Activated T-cell treated with anti-CD3 and anti-CD28 coated beads, Interleukin-2, amount 50 U/mL, for 4 hours (primary cell): ENCODE measurements around the gene MYPN. TPM values are rescaled to one million over a fixed set of nuclear protein-coding genes. Genes with fewer than 3 reads are reported as not detected.
"Not testable (repeated sequence)": the region's sequence is repeated elsewhere in the genome, so short reads cannot be mapped to it uniquely, and the experiment has no call there.

Experiments
- ATAC-seq, 2 donors: fragments of 200-7000 bp; cut with Tn5 transposase; one replicate each; pipeline ENCODE4 v1.10.0; 2021
- DNase-seq: peaks from one replicate; pipeline ENCODE4 v3.0.0-alpha.2; 2020
- H3K27me3 Mint-ChIP-seq: one replicate; pipeline ENCODE4 v1.8.0; 2021; ENCODE audit warnings: low read depth, mixed read lengths
- H3K36me3 Mint-ChIP-seq: one replicate; pipeline ENCODE4 v1.8.0; 2022; ENCODE audit warnings: mixed read lengths; ENCODE audit not compliant: insufficient read depth
- H3K4me1 Mint-ChIP-seq: one replicate; pipeline ENCODE4 v1.8.0; 2021; ENCODE audit warnings: low read depth, mixed read lengths
- H3K4me3 Mint-ChIP-seq: one replicate; pipeline ENCODE4 v1.8.0; 2021; ENCODE audit warnings: mild to moderate bottlenecking, moderate library complexity, mixed read lengths
- H3K9me3 Mint-ChIP-seq: one replicate; pipeline ENCODE4 v1.8.0; 2021; ENCODE audit warnings: mixed read lengths
- total RNA-seq, 3 donors: library from RNA; stranded (reverse); gene quantifications; one replicate each; pipeline ENCODE4 v1.2.1, GENCODE V29; 2021

Gene MYPN
- total RNA-seq, 3 donors from 2014 or later = not detected

DNA sequence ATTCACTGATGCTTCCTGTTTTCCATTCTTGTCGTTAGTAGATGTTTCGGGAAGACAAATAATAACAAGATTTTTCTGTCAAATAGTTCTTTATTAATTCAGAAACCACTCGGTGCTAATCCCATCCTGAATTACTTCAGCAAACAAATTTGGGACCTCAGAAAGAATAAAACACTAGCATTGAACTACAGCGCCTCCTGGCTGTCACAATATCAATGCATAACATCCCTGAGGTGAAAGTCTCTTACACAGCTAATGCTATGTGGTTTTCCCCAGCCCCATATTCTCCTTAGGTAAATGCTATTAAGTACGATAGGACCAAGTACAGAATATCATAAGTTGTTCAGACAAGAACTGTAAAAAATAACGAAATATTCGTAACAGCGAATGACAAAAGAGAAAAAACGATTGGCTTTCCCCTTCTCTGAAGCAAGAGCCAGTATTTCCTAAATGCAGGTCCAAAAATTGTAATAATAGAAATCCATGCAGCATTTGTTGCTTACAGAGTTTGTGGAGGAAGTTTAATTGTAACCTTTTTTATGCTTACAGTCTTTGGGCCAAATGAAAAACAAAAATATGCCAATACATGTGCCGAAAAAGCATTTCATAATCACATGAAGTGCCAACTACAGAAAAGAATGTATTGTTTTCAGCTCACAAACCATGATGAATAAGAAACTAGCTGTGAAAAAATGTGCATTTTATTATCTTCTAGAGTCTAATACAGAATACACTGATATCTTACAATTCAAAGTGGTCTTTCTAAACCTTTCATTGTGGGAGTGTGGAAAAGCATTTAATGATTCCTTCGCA is 47.3 kb downstream of the MYPN start:
- ATAC-seq = peak; percentile 46 to 59
- H3K27me3 Mint-ChIP-seq = peaks cover 3% of the 10 kb centered on the region
- H3K36me3 Mint-ChIP-seq = no peaks in the 10 kb centered on the region
- H3K9me3 Mint-ChIP-seq = no peaks in the 10 kb centered on the region
- peak; percentile 47 for DNase-seq
- no peak overlapping the region for H3K4me3 Mint-ChIP-seq
- no peaks in the 10 kb centered on the region for H3K4me1 Mint-ChIP-seq

DNA sequence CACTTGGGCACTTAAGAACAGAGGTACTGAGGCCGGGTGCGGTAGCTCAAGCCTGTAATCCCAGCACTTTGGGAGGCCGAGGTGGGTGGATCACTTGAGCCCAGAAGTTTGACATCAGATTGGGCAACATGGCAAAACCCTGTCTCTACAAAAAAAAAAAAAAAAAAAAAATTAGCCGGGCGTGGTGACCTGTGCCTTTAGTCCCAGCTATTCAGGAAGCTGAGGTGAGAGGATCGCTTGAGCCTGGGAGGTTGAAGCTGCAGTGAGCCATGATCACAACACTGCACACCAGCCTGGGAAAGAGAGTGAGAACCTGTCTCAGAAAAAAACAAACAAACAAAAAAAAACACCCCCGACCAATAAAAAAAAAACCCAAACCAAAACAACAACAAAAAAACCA is 48.2 kb downstream of the MYPN start:
- H3K27me3 Mint-ChIP-seq, H3K36me3 Mint-ChIP-seq, DNase-seq, H3K4me3 Mint-ChIP-seq, H3K4me1 Mint-ChIP-seq, ATAC-seq, H3K9me3 Mint-ChIP-seq: not testable (repeated sequence)

DNA sequence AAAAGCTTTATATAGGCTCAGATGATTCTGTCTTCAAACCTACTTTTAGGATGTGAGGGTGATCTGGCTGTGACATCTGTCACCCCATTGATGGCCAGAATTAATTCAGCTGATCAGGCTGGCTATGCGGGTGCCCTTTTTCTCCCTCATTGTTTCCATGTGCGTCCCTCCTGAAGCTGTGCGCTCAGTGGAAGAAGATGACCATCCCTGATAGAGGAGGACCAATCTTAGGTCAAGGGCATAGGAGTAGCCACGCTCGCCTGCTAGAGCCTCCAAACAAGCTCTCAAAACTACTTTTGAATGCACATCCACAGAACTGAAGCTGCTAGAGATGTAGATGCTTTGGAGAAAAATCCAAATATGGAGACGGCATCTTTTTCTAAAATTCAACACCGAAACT is 48.7 kb downstream of the MYPN start:
- peaks cover 3% of the 10 kb centered on the region for H3K27me3 Mint-ChIP-seq
- H3K4me1 Mint-ChIP-seq = no peaks in the 10 kb centered on the region
- ATAC-seq (no peak), DNase-seq (no peak)
- H3K36me3 Mint-ChIP-seq = no peaks in the 10 kb centered on the region
- H3K4me3 Mint-ChIP-seq = no peak overlapping the region
- no peaks in the 10 kb centered on the region for H3K9me3 Mint-ChIP-seq

DNA sequence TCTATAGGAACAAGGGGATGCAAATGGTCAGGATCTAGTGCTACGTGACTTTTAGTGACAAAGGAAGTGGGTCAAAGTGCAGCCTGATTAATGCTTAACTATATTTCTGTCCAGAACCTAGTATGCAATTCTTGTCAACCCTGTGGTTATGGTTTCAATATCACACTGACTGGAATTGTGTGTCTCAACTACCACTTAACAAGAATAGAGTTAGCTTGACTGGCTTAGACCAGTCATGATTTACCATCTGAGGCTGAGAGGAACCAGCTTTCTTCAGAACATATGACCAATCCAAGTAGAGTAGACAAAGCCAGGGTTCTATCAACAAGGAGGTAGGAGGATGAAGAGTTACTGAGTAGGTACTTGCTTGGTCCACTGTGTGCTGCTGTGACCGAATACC is 54.4 kb downstream of the MYPN start:
- DNase-seq (no peak), ATAC-seq (peak; percentile 46 to 65)
- no peaks in the 10 kb centered on the region for H3K9me3 Mint-ChIP-seq
- no peaks in the 10 kb centered on the region for H3K4me1 Mint-ChIP-seq
- H3K36me3 Mint-ChIP-seq = no peaks in the 10 kb centered on the region
- no peak overlapping the region for H3K4me3 Mint-ChIP-seq
- no peaks in the 10 kb centered on the region for H3K27me3 Mint-ChIP-seq

DNA sequence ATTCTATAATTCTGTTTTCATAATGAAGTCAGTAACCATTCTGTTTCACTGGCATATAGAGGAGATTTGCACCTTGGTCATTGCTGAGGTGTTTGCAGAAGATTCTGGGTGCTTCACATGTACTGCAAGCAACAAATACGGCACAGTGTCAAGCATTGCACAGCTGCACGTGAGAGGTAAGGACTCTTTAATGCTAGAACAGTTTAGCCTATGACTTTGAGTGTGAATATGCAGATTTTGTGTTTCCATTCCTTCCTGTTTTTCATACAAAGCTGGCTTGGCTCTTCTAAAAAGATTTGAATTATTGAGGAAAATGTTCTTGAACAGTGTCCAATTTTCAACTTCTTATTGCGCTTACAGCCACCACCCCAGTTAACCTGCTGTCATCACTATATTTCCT is 56.4 kb downstream of the MYPN start:
- DNase-seq (no peak), ATAC-seq (no peak)
- H3K36me3 Mint-ChIP-seq = no peaks in the 10 kb centered on the region
- H3K9me3 Mint-ChIP-seq = no peaks in the 10 kb centered on the region
- H3K27me3 Mint-ChIP-seq = no peaks in the 10 kb centered on the region
- no peaks in the 10 kb centered on the region for H3K4me1 Mint-ChIP-seq
- no peak overlapping the region for H3K4me3 Mint-ChIP-seq

DNA sequence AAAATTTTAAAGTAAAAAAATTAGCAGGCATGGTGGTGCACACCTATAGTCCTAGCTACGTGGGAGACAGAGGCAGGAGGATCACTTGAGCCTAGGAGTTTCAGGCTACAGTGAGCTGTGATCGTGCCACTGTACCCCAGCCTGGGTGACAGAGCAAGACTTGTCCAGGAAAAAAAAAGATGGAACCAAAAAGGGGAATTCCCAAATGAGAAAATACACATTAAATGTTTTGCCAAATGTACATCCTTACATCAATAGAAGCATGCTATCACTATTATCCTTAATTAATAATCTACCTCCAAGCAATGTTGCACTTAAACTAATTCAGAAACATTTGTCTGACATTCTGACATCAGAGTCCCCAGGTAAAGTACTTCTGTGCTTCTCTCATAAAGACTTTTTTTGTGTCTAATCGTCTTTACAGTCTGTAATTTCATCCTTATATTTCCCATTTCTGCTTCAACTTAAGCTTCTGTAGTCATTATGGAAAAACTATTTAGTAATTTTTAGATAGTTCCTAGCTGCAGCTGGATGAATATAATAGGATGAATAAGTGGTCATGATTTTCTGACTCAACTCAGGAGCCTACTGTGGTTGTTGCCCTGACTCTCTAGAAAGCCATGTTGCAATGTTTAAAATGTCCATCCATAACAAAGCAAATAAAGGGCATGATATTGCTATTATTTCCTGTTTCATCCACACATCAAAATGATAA is 57.7 kb downstream of the MYPN start:
- H3K36me3 Mint-ChIP-seq = no peaks in the 10 kb centered on the region
- ATAC-seq (no peak), DNase-seq (no peak)
- no peak overlapping the region for H3K4me3 Mint-ChIP-seq
- H3K9me3 Mint-ChIP-seq = no peaks in the 10 kb centered on the region
- no peaks in the 10 kb centered on the region for H3K27me3 Mint-ChIP-seq
- H3K4me1 Mint-ChIP-seq = no peaks in the 10 kb centered on the region

DNA sequence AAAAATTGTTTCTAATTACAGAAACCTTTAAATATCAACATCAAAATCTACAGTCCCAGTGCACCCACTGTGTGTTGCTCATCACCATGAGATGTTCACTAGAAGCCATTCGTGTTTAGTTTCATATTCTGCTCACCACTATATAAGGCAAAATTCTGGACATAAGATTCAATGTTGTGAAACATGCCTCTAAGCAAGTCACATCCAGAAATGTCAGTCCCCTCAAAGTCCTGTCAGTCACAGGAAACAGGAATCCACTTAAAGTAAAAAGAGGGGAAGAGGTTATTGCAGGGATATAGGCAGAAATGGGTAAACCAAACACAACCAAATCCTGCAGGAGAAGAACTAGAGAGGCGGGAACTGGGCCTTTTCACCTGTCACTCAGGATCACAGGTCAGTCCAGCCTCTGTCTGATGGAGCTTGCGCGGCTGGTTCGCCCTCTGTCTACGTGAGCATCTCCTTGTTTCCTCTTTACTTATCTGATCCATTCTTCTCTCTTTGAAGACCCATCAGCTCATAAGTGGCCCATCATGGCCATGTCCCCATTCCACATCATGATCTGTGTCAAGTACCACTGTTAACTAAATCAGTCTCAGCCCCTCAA is 58.4 kb downstream of the MYPN start:
- DNase-seq (no peak), ATAC-seq (no peak)
- no peaks in the 10 kb centered on the region for H3K36me3 Mint-ChIP-seq
- H3K9me3 Mint-ChIP-seq = no peaks in the 10 kb centered on the region
- H3K4me1 Mint-ChIP-seq = no peaks in the 10 kb centered on the region
- H3K27me3 Mint-ChIP-seq = no peaks in the 10 kb centered on the region
- no peak overlapping the region for H3K4me3 Mint-ChIP-seq

DNA sequence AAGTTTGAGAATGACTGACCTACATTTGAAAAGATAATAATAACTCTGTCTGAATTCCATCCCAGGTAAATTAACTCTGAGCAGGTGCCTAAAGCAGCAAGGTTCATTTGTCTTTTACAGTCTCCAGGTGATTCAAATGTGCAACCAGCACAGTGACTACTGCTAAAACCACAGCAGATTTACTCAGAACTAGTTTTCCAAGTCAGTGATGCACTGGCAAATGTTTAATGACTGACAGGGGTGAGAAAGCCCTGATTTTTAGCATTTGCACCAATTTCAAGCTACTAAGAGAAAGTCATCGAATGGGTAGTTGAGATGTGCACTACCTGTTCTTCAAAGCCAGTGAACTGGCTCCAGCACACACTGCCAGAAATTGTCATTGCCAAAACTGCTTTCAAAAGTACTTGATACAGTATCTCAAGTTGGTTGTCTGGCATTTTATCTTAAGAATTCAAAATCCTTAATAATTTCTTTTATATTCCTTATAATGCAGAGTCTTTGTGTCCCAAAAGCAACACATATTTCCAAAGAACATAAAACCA is 62.3 kb downstream of the MYPN start:
- DNase-seq (no peak), ATAC-seq (no peak)
- no peaks in the 10 kb centered on the region for H3K27me3 Mint-ChIP-seq
- no peaks in the 10 kb centered on the region for H3K36me3 Mint-ChIP-seq
- no peaks in the 10 kb centered on the region for H3K4me1 Mint-ChIP-seq
- no peaks in the 10 kb centered on the region for H3K9me3 Mint-ChIP-seq
- H3K4me3 Mint-ChIP-seq = no peak overlapping the region

DNA sequence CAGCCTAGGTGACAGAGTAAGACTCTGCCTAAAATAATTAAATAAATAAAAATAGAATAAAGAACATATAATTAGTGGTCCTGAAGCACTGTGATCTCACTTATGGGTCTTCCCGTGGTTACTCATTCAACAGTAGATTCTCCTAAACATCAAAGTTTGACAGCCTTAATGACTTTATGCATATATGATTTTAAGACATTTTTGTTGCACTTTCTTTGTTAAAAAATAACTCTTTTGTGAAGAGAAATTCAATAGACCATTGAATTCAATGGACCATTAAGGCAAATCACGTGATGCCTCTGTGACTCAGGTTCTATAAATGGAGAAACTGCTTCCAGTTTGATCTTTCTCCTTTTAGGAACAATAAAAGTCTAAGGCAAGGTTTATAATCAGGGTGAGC is 63.0 kb downstream of the MYPN start:
- DNase-seq (no peak), ATAC-seq (no peak)
- H3K36me3 Mint-ChIP-seq = no peaks in the 10 kb centered on the region
- H3K9me3 Mint-ChIP-seq = no peaks in the 10 kb centered on the region
- no peak overlapping the region for H3K4me3 Mint-ChIP-seq
- peaks cover 1% of the 10 kb centered on the region for H3K27me3 Mint-ChIP-seq
- H3K4me1 Mint-ChIP-seq = no peaks in the 10 kb centered on the region

DNA sequence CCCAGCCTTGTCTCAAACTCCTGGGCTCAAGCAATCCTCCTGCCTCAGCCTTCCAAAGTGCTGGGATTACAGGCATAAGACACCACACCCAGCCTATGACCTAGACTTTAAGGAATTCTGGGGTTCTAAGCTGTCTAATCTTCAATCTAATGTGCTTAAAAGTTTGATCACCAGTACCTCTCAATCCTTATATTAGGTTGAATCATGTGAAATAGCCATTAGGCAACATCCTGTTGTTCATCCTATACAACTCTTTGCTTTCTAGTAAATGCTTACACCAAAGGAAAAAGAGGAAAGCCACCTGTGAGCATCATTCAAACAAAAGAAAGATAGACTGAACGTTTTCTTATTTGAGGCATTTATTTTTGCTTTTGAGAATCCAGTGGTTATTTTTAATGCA is 66.7 kb downstream of the MYPN start:
- Mint-ChIP-seq H3K4me3 (no peak overlapping the region), H3K27me3 (peaks cover 2% of the 10 kb centered on the region), H3K9me3 (no peaks in the 10 kb centered on the region), H3K36me3 (no peaks in the 10 kb centered on the region), H3K4me1 (no peaks in the 10 kb centered on the region)
- DNase-seq (no peak), ATAC-seq (no peak)

DNA sequence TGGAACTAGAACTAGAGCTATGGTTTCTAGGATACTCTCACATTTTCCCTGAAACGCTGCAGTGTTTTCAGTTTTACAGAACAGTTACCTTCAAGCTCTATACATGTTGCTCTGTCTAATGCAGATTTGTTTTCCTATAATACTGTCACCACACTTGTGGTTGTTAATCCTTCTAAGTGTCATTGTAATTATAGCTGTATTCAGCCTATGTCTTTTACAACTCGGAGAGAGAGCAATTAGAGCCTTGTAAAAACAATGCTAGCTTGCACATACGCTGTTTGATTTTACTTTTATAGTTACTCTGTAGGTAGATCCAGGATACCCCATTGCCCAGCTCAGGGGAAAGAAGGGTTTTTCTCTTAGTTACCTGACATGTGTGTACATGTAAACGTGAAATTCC is 67.5 kb downstream of the MYPN start:
- no peak for DNase-seq
- H3K36me3 Mint-ChIP-seq = no peaks in the 10 kb centered on the region
- H3K4me1 Mint-ChIP-seq = no peaks in the 10 kb centered on the region
- no peak for ATAC-seq
- H3K9me3 Mint-ChIP-seq = no peaks in the 10 kb centered on the region
- no peak overlapping the region for H3K4me3 Mint-ChIP-seq
- H3K27me3 Mint-ChIP-seq = peaks cover 2% of the 10 kb centered on the region

DNA sequence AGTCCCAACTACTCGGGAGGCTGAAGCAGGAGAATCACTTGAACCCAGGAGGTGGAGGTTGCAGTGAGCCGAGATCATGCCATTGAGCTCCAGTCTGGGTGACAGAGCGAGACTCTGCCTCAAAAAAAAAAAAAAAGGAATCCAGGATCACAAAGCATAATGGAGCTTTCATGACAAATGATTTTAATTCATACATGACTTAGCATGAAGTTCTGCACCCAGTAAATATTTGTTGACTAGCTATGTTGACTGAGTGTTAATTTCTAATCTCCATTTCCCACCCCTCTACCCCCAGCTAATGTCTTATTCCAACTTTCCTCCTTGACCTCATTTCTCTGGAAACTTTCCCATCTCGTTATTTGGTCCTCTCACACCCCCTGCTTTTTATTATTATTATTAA is 69.3 kb downstream of the MYPN start:
- Mint-ChIP-seq H3K36me3 (no peaks in the 10 kb centered on the region), H3K27me3 (peaks cover 2% of the 10 kb centered on the region), H3K9me3 (no peaks in the 10 kb centered on the region), H3K4me1 (no peaks in the 10 kb centered on the region), H3K4me3 (no peak overlapping the region)
- no peak for DNase-seq
- no peak for ATAC-seq

DNA sequence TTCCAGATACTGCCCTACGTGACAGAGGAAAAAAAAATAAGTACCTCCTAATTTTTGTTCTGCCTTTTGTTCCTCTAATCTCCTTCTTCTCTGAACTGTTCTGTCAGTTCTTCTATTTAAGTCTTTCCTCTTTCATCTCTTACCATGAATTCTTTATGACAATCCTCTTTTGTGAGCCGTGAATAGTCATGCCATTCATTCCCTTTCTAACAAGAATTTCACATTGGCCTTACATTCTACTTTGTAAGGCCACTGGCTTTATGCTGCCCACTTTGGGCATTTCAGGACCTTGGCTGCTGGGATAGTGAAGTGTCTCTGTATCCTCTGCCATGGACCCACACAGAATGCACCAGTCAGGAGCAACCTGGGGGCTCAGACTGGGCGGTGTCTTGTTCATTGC is 69.7 kb downstream of the MYPN start:
- Mint-ChIP-seq H3K4me1 (no peaks in the 10 kb centered on the region), H3K9me3 (no peaks in the 10 kb centered on the region), H3K4me3 (no peak overlapping the region), H3K36me3 (no peaks in the 10 kb centered on the region), H3K27me3 (peaks cover 2% of the 10 kb centered on the region)
- no peak for DNase-seq
- no peak for ATAC-seq

DNA sequence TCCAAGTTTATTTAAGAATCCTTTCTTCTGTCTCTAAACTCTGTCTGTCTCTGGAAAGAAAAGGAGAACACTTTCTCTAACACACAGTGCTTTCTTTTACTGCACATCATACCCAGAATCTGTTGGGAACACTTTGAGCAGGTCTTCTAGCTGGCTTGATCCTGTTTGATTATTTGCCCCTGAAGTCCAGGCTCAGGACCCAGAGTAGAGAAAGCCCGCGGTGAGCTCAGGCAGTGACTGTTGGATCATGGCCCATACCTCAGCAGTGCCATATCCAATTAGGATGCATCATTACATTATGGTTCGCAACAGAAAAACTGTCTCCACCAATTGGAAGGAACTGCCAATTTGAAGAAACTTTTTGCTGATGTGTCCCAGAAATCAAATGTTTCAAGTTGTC is 71.2 kb downstream of the MYPN start:
- no peak overlapping the region for H3K4me3 Mint-ChIP-seq
- H3K27me3 Mint-ChIP-seq = peaks cover 9% of the 10 kb centered on the region
- H3K4me1 Mint-ChIP-seq = no peaks in the 10 kb centered on the region
- ATAC-seq = no peak
- H3K9me3 Mint-ChIP-seq = no peaks in the 10 kb centered on the region
- H3K36me3 Mint-ChIP-seq = no peaks in the 10 kb centered on the region
- no peak for DNase-seq

DNA sequence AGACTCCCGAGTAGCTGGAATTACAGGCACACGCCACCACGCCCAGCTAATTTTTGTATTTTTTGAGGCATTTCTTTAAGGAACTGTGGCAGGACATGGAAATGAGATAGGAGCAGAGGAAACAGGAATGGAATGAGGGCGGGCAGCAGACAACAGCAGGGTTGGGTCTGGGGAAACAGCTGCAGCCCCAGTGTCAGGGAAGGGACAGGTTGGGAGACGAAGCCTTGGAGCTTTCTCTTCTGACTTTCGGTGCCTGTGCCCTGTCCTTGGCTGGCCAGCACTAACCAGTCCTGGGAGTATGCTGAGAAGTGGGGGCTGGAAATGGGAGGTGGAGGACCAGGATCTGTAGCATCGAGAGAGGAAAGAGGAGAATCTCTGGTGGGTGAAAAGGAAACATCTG is 75.3 kb downstream of the MYPN start:
- DNase-seq = no peak
- Mint-ChIP-seq H3K4me1 (no peaks in the 10 kb centered on the region), H3K27me3 (peaks cover 11% of the 10 kb centered on the region), H3K9me3 (no peaks in the 10 kb centered on the region), H3K4me3 (no peak overlapping the region), H3K36me3 (no peaks in the 10 kb centered on the region)
- ATAC-seq = no peak
